HG03575 (cell line): ENCODE data around the gene VARS1.
"Not testable (repeated sequence)": the region's sequence is repeated elsewhere in the genome, so short reads cannot be mapped to it uniquely, and the experiment has no call there.

ENCODE experiments used
- ATAC-seq: cut with Tn5 transposase; IDR thresholded peaks from one replicate; pipeline ENCODE4 v1.9.1; 2021; ENCODE audit not compliant: unreplicated experiment, insufficient number of reproducible peaks, low FRiP score; ENCODE audit errors: extremely low read depth

VARS1 gene

DNA sequence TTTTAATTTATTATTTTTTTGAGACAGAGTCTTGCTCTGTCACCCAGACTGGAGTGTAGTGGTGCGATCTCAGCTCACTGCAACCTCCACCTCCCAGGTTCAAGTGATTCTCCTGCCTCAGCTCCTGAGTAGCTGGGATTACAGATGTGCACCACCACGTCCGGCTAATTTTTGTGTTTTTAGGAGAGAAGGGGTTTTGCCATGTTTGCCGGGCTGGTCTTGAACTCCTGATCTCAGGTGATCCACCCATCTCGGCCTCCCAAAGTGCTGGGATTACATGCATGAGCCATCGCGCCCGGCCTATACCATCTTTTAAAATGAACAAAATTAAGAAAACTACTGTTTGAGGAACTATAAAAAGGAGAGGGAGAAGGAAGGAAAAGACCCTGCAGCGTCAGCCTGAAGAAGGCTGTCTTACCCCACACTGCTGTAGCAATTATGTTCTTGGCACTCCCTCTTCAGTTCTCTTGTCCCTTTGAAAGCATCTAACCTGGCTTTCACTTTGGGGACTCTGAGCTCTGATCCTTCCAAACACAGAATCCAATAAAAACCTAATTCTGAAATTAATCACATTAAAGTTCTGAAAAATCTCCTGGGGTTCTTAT lies 28.1 kb upstream of the VARS1 start:
- not testable (repeated sequence) for ATAC-seq

DNA sequence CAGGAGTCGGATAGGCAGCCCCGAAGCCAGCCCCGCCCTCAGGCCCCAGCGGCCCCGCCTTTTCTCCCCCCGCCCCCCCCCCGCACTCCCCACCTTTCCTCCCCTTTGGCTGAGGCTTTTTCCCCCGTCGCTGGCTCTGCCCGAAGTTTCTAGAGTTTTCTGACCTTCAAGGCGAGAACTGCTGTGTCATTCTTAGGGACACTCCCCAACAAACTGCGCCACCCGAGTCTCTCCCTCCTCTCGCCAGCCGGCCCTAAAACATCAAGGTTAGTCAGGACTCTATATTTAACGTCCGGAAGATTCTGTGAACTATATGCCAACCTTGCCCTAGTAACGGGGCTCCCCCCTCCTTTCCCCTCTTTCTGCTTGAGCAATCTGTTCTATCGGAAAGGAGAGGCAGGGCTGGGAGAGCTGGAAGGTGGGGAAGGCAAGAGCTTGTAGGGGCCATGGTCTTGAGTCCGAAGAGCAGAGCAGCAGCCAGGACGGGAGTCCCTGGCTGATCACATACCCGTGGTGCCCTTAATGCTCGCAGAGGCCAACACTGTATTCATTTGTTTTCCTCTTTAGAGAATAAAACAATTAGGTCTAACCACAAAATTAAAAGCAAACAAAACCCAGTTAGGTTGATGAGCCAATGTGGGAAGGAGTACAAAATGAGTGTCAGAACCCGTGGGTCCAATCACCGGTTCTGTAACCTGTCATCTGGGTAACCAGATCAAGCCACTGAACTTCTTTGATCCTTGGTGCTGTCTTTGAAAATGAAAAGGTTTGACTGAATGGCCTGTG lies 26.7 kb upstream of the VARS1 start:
- no peak for ATAC-seq

DNA sequence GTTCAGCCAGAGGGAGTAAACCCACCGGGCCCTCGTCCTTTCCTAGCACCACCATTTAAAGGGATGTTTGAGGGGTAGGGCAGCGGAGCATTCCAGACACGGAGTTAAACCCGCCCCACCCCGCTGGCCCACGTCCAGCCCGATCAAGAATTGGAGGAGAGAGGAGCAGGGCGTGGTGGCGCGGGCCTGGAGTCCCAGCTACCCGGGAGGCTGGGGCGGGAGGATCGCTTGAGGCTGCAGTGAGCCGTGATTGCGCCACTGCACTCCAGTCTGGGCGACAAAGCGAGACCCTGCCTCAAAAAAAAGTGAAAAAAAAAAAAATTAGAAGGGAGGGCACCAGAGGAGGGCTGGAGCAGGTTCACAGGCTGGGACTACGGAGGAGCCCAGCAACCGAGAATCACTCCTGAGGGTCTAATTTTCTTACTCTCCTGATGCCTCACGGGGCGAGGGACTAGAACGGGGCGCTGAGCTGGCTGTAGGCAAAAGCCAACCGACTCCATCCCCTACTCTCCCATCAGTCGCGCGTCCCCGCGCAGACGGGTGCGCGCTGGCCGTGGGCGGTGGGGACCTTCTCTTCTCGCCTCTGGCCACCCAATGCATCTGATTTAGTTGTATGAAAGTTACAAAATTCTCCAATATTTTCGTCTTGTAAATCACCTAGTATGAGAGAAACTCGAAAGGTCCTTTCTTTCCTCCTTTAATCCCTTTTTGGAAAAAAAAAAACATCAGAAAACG lies 25.9 kb upstream of the VARS1 start:
- ATAC-seq, result no peak

DNA sequence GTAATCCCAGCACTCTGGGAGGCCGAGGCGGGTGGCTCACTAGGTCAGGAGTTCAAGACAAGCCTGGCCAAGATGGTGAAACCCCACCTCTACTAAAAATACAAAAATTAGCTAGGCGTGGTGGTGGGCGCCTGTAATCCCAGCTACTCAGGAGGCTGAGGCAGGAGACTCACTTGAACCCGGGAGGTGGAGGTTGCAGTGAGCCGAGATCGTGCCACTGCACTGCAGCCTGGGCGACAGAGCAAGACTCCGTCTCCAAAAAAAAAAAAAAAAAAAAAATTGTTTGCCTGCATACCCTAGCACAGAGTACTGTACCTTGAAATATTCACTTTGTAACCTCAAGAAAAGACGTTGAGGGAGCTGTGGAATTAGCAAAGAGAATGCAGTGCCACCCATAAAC lies 24.8 kb upstream of the VARS1 start:
- not testable (repeated sequence) for ATAC-seq

DNA sequence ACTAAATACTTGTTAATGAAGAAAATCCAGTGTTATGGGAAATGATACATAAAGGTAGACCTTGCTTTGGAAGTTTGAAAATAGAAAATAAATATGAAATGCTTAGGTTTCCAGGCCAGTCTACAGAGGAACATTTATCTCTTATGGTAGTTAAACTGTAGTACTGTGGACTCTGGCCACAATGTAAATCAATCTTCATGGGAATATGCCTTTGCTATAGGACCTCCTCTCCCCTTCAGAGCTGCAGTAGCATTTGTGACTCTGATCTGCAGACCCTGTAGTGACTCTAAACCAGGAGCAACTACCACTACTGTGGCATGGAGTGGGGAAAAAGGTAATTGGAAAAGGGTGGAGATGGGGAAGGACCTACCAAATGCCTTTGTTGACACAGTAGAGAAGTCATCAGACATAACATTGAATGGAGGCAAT lies 24.3 kb upstream of the VARS1 start:
- ATAC-seq, result no peak

DNA sequence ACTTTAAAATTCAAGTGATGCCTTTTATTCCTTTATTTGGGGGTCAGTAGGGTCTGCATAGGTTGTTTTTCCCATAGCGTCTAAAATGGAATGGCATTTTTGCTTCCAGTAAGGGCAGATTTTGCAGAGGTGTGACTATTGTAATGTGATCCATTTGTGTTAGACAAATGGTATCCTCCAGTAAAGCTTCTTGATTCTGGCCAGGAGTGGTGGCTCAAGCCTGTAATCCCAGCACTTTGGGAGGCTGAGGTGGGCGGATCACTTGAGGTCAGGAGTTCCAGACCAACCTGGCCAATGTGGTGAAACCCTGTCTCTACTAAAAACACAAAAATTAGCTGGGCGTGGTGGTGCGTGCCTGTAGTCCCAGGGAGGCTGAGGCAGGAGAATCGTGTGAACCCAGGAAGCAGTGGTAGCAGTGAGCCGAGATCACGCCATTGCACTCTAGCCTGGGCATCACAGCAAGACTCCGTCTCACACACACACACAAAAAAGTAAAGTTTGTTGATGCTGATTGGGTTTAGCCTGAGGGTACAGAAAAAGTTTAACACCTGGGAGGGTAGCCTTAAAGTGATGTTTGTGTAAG lies 22.5 kb upstream of the VARS1 start:
- not testable (repeated sequence) for ATAC-seq

DNA sequence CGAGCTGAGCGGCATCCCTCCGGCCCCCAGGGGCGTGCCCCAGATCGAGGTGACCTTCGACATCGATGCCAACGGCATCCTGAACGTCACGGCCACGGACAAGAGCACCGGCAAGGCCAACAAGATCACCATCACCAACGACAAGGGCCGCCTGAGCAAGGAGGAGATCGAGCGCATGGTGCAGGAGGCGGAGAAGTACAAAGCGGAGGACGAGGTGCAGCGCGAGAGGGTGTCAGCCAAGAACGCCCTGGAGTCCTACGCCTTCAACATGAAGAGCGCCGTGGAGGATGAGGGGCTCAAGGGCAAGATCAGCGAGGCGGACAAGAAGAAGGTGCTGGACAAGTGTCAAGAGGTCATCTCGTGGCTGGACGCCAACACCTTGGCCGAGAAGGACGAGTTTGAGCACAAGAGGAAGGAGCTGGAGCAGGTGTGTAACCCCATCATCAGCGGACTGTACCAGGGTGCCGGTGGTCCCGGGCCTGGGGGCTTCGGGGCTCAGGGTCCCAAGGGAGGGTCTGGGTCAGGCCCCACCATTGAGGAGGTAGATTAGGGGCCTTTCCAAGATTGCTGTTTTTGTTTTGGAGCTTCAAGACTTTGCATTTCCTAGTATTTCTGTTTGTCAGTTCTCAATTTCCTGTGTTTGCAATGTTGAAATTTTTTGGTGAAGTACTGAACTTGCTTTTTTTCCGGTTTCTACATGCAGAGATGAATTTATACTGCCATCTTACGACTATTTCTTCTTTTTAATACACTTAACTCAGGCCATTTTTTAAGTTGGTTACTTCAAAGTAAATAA lies 21.8 kb upstream of the VARS1 start:
- ATAC-seq, result not testable (repeated sequence)

DNA sequence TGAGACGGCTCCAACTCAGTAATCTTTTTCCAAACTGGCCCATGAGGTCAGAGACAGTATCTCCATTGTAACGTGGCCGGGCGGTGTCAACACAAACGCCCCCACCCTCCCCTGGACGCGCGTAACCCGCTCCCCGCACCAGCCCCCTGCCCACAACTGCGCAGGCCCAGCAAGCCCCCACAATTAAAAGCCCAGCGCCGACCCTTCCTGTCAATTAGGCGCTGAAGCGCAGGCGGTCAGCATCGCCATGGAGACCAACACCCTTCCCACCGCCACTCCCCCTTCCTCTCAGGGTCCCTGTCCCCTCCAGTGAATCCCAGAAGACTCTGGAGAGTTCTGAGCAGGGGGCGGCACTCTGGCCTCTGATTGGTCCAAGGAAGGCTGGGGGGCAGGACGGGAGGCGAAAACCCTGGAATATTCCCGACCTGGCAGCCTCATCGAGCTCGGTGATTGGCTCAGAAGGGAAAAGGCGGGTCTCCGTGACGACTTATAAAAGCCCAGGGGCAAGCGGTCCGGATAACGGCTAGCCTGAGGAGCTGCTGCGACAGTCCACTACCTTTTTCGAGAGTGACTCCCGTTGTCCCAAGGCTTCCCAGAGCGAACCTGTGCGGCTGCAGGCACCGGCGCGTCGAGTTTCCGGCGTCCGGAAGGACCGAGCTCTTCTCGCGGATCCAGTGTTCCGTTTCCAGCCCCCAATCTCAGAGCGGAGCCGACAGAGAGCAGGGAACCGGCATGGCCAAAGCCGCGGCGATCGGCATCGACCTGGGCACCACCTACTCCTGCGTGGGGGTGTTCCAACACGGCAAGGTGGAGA lies 19.7 kb upstream of the VARS1 start, which contains the start of the genes HSPA1A and HSPA1L:
HSPA1A (plus strand) TSS at position 519 of the 814 bp plus-strand sequence; CDS start at position 733, 214 bp downstream.
HSPA1L (minus strand) TSS at position 259 of the 814 bp plus-strand sequence. CDS start 3,311 bp downstream, outside the sequence.
- no peak for ATAC-seq

DNA sequence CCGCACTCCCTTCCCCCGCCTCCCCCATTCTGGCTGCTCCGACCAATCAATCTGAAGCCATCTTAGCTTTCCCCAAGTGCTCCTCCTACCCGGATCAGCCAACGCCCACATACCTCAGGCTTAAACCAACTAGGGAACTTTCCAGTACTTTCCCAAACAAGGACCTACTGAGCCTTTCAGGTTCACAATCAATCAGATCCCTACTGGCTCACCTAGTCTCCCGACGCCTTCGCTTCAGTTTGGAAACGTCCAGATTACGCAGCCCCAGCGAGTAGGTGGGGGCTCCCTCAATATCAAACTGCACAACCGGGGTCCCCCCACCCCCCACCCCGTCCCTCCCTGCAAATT lies 19.1 kb upstream of the VARS1 start:
- no peak for ATAC-seq

DNA sequence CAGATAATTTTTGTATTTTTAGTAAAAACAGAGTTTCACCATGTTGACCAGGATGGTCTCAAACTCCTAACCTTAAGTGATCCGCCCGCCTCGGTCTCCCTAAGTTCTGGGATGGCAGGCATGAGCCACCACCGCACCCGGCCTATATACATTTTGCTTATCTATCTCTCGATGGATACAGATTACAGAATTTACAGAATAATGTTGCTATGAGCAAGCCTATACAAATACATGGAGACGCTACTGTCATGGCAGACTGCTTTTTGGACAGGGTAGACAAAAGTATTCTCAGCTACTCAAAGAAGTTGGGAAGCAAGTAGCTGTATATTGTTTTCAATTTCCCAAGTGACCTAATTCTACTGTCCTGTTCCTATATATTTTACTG lies 17.9 kb upstream of the VARS1 start:
- ATAC-seq, result no peak

DNA sequence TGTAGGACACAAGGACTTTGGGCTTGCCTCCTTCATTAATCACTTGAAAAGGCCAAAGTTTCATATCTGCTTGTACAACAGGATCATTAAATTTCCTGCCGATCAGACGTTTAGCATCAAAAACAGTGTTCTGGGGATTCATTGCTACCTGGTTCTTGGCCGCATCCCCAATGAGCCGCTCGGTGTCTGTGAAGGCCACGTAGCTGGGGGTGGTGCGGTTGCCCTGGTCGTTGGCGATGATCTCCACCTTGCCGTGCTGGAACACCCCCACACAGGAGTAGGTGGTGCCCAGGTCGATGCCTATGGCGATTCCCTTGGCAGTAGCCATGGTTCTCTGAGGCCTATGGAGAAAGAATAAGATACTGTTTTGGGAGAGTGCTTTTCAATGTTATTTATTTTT lies 16.1 kb upstream of the VARS1 start:
- no peak for ATAC-seq

DNA sequence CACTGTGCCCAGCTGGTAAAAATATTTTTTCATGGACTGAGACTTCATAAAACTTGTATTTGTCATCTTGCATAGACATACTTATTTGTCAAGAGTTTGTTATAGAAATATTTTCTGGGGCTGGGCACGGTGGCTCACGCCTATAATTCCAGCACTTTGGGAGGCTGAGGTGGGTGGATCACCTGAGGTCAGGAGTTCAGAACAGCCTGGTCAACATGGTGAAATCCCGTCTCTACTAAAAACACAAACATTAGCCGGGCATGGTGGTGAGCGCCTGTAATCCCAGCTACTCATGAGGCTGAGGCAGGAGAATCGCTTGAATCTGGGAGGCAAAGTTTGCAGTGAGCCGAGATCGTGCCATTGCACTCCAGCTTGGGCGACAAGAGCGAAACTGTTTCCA lies 13.0 kb upstream of the VARS1 start:
- not testable (repeated sequence) for ATAC-seq

DNA sequence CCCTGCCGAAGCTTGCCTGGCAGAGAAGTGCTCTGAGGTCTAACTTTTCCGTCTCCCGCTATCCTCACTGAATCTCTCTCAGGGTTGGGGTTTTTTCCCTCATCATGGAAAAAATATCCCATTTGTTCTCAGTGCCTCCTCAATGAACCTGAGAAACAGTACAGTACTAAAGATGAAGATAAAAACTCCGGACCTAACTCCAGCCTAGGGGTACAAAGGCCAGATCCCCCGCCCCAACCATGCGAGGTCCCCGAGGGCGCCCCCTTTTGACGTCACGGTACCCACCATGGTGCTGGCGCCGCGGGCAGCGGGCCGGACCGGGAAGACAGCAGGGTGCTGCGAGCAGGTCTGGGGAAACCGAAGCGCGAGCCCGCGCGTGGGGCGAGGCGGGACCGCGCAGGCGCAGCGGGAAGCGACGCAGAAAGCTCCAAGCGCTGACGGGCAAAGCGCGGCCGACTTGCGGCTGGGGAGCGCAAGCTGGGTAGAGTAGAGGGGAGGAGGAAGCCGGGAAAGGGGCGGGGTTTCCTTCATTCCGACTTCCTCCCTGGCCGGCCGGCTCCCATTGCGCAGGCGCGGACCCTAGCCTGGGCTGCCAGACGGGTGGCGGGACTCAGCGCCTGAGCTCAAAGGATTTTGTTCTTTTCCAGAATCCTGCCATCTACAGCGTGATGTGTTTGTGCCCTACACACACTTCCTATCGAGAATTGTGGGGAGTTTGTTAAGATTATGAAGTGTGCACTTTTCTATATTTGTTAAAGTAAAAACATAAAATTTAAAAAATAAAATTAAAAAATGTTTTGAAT lies 11.1 kb upstream of the VARS1 start, which contains the start of gene LSM2:
LSM2 (minus strand) TSS at position 497 of the 803 bp plus-strand sequence; CDS start at position 288, 209 bp downstream.
- no peak for ATAC-seq

DNA sequence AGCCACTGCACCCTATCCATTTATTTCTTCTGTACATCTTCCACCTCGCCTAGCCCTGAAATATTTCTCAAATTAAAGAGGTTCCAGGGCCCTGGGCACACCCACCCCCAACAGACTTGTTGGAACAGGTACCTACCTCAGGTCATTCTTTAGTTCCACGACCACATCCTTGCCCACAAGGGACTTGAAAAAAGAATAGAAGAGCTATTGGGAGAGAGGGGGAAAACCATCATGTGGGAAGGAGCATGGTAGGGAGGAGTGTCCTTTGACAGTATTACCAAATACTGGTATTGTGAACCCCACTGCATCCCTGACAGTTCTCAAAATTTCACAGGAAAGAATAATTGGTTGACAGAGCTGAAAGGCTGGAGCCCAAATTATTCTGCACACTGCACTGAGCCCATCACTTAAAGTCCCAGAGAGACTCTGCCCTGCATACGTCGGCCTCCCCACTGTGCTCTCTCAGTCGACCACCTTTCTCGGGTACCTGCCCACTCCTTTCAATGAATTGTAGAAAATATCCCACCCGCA lies 10.5 kb upstream of the VARS1 start:
- ATAC-seq, result no peak

DNA sequence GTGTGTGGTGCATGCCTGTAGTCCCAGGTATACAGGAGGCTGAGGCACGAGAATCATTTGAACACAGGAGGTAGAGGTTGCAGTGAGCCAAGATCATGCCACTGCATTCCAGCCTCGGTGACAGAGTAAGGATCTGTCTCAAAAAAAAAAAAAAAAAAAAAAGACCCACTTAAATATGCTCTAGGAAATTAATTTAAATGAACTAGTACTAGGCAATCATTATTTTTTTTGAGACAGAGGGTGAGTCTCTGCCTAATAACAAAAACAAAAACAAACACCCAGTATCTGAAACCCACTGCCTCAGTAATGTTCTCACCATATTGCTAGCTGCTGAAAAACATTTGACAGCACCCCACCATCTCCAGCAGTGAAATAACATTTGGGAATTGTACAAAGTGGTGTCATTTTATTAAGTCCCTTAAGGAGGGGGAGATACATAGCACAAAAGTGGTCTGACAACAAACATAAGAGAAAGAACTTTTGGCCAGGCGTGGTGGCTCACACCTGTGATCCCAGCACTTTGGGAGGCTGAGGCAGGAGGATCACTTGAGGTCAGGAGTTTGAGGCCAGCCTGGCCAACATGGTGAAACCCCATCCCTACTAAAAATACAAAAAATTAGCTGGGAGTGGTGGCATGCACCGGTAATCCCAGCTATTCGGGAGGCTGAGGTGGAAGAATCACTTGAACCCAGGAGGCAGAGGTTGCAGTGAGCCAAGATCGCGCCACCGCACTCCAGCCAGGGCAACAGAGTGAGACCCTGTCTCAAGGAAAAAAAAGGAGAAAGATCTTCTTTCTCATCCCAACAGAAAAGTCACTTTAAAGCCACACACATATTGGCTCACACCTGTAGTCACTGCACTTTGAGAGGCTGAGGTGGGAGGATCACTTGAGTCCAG lies 5.7 kb upstream of the VARS1 start:
- not testable (repeated sequence) for ATAC-seq

DNA sequence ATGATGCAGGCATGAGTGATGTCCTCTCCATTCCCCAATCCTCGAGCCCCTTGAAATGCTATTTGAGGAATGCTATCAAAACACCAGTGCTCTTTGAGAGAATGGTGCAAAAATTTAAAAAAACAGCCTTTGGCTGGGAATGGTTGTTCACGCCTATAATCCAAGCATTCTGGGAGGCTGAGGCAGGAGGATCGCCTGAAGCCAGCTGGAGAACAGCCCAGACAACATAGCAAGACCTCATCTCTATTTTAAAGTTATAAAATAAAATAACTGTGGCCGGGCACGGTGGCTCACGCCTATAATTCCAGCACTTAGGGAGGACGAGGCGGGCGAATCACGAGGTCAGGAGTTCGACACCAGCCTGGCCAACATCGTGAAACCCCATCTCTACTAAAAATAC lies 4.2 kb upstream of the VARS1 start:
- ATAC-seq, result no peak
